NT2/D1 (cell line): ENCODE results near the gene HDAC7.

Source experiments
- DNase-seq: peaks from one replicate; pipeline ENCODE4 v3.0.0-alpha.2; 2011; ENCODE audit warnings: low read depth, low spot score
- H3K27me3 ChIP-seq: 2 replicates; pipeline ENCODE4 v1.6.0; 2011; ENCODE audit warnings: mild to moderate bottlenecking; ENCODE audit not compliant: insufficient read length, insufficient read depth
- H3K36me3 ChIP-seq: 2 replicates; pipeline ENCODE4 v1.6.1; 2011; ENCODE audit warnings: mild to moderate bottlenecking, low read length, mixed read lengths; ENCODE audit not compliant: insufficient read depth, insufficient read length
- H3K4me1 ChIP-seq: 2 replicates; pipeline ENCODE4 v1.5.1; 2011; ENCODE audit not compliant: insufficient read depth, insufficient read length
- H3K4me3 ChIP-seq: 2 replicates; pipeline ENCODE4 v1.5.1; 2011; ENCODE audit warnings: low read depth; ENCODE audit not compliant: insufficient read length
- H3K9ac ChIP-seq: 2 replicates; pipeline ENCODE4 v1.6.0; 2011; ENCODE audit warnings: low read depth; ENCODE audit not compliant: insufficient read length
- H3K9me3 ChIP-seq: 2 replicates; pipeline ENCODE4 v1.5.1; 2011; ENCODE audit warnings: mild to moderate bottlenecking, low read length; ENCODE audit not compliant: insufficient read depth
- SUZ12 ChIP-seq: IDR thresholded peaks from 2 replicates; pipeline ENCODE4 v1.6.1; 2011; ENCODE audit not compliant: insufficient read length, insufficient read depth; ENCODE audit errors: extremely low read depth
- YY1 ChIP-seq: IDR thresholded peaks from 2 replicates; pipeline ENCODE4 v1.6.1; 2011; ENCODE audit not compliant: insufficient read length, insufficient read depth
- ZNF274 ChIP-seq: IDR thresholded peaks from 2 replicates; pipeline ENCODE4 v1.6.1; 2011; ENCODE audit warnings: mild to moderate bottlenecking, low read depth, low read length

Gene HDAC7

DNA sequence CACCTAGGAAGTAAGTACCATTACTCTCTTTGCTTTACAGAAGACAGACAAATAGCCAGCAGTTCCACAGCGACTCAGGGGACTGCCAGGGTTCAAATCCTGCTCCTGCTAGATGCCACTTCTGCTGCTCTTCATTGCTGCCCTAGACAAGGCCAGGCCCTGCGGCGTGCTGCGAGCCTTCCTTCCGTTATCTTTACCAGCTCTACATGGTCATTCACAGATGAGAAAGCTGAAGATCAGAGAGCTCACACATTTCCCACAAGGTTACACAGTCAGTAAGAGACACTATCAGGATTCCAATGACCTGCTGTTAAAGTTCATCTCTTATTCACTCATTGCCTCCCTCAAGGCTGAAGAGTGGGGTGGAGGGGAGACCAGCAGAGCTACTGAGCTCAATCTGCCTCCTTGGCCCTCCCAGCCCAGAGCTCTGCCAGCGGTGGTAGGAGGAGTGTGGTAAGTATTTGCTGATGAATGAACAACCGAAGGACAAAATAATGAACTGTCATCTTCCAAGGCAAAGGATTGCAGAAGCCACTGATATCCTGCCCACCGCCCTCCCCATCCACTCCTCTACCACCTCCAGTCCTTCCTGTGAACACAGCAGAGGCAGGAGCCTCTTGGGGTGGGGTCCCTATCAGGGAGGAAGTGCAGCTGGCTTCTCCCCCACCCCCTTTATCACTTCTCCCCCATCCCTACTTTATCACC, 14.6 kb upstream of the HDAC7 start:
- no peaks in the 10 kb centered on the region for H3K9me3 ChIP-seq
- no peaks in the 10 kb centered on the region for H3K27me3 ChIP-seq
- no peaks in the 10 kb centered on the region for H3K36me3 ChIP-seq
- H3K4me1 ChIP-seq: peaks cover 2% of the 10 kb centered on the region
- no peak overlapping the region for H3K4me3 ChIP-seq
- H3K9ac ChIP-seq: no peak overlapping the region
- TF ChIP-seq SUZ12 (no peak), ZNF274 (no peak), YY1 (no peak)
- DNase-seq: no peak

DNA sequence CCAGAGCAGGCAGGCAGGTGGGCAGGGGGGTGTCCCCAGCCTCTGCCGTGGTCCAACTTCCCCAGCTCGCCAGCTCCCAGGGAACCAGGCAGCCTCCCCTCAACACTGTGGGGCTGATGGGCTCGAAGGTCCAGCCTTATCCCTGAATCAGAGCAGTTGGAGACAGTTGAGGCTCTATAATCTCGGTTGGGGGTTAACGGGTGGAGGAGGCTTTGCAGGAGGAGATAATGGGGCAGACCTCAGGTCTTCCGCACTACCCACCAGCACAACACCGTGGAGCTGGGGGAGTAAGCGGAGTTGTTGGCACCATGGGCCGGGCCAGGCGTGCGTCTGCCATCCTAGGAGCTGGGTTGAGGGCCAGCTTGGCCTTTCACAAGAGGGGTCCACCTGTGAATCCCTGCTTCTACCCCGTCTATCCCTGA, 13.9 kb upstream of the HDAC7 start:
- Histone ChIP-seq H3K4me1 (peaks cover 7% of the 10 kb centered on the region), H3K9me3 (no peaks in the 10 kb centered on the region), H3K4me3 (no peak overlapping the region), H3K27me3 (no peaks in the 10 kb centered on the region), H3K9ac (no peak overlapping the region), H3K36me3 (no peaks in the 10 kb centered on the region)
- DNase-seq: no peak
- TF ChIP-seq ZNF274 (no peak), YY1 (no peak)

DNA sequence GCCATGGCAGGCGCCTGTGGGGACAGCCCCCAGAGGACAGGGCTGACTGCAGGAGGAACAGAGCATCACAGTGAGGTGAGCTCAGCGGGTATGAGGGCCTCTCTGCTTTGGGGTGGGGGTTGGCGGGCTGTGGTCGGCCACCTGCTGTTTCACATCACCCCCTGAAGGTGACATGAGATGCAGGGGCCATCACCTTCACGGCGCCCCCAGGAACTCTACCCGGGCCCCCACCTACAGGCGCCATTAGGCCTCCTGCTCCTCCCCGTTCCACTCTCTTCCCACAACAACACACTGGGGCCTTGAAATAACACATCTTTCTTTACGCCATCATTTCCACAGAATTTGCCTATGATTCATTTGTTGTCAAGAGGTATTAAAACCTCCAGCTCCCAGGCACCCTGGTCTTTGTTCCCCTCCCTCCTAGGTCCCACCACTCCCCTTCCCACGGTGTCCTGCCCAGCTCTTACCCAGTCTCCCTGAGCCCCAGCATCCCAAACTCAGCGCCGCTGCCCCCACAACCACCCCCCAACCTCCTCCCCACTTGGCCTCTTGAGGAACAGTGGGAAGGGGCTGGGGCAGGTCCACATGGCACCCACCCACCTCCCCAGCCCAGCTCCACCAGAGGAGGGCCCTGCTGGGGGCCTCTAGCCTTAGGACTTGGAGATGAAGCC, 12.7 kb upstream of the HDAC7 start:
- Histone ChIP-seq H3K9ac (no peak overlapping the region), H3K36me3 (no peaks in the 10 kb centered on the region), H3K4me3 (no peak overlapping the region), H3K27me3 (no peaks in the 10 kb centered on the region), H3K4me1 (peaks cover 14% of the 10 kb centered on the region), H3K9me3 (no peaks in the 10 kb centered on the region)
- no peak for TF ChIP-seq ZNF274
- TF ChIP-seq YY1: no peak
- TF ChIP-seq SUZ12: no peak
- no peak for DNase-seq

DNA sequence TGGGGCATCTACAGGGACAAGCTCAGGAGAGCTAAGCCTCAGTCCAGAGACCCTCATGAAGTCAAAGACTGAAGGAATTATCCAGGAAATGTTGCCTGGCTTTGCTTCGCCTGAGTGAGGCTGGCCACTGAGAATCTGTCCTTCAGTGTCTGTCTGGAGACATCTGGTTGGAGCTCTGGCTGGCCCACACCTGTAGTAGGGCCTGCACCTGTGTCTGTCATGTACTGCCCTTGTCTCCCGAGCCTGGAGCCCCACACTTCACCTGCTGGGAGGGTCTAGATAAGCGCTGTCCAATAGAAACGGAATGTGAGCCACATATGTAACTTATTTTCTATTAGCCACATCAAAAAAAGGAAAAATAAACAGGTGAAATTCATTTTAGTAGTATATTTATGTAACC, 9.9 kb upstream of the HDAC7 start:
- Histone ChIP-seq H3K4me3 (no peak overlapping the region), H3K4me1 (peaks cover 25% of the 10 kb centered on the region), H3K27me3 (no peaks in the 10 kb centered on the region), H3K9ac (no peak overlapping the region), H3K9me3 (no peaks in the 10 kb centered on the region), H3K36me3 (no peaks in the 10 kb centered on the region)
- DNase-seq: no peak
- TF ChIP-seq SUZ12: no peak
- TF ChIP-seq YY1: no peak
- TF ChIP-seq ZNF274: no peak

DNA sequence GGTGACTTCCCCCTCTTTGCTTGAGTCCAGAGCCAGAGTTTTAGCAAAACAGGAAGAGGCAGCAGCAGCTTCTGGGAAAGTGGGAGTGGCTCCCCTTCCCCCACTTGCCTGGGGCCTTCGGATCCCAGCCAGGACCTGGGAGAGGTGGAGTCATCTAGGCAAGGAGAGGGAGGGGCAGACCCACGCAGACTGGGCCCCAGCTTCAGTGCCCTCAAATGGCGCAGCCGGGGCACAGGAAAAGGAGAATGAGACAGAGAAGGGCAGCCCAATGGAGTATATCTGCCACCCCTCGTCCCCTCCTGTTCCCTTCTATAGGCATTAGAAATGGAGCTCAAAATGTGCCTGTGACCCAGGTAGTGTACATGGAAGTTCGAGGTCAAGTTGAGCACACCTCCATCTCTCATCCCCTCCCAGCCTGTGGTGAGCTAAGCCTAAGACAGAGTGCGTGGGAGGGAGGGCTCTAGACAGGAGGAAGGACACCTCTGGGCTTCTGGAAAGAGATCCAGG, 9.3 kb upstream of the HDAC7 start:
- Histone ChIP-seq H3K27me3 (no peaks in the 10 kb centered on the region), H3K9me3 (no peaks in the 10 kb centered on the region), H3K4me3 (no peak overlapping the region), H3K9ac (peak overlapping the region; percentile 15), H3K4me1 (peaks cover 25% of the 10 kb centered on the region), H3K36me3 (no peaks in the 10 kb centered on the region)
- no peak for DNase-seq
- TF ChIP-seq ZNF274 (no peak), YY1 (no peak)

DNA sequence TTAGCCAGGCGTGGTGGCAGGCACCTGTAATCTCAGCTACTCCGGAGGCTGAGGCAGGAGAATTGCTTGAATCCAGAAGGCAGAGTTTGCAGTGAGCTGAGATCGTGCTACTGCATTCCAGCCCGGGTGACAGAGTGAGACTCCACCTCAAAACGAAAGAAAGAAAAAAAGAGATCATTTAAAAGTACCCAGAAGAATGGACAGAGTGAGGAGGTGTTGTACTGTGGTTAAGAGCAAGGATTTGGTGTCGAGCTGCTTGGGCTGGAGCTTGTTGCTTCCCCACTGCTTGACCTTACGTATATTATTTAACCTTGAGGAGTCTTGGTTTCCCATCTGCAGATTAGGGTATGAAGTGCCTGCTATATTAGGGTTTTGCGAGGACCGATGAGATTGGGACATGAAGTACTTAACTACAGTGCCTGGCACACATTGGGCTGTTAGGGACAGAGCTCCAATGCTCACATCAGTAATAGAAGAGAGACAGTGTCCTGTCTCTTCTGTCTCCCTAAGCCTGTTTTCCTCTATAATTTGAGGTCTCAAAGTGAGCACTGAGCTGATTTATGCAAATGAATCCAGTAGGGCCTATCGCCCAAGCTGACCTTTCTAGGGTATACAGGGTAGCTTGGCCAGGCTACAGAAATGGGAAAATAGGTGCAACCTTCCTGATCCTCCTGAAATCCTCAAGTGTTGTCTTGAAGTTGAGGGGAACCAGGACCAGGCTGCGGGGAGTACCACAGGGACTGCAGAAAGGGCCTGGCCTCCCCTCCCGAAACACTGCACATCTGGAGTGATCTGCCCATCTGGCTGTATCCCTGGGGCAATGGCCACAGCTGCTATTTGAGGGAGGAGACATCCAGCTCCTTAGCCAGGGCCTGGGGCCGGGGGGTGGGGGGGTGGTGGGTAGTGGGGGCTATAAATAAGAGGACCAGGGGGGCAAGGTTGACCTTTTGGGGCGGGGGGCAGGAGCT, 8.6 kb upstream of the HDAC7 start:
- Histone ChIP-seq H3K9me3 (no peaks in the 10 kb centered on the region), H3K9ac (no peak overlapping the region), H3K4me1 (peaks cover 25% of the 10 kb centered on the region), H3K4me3 (no peak overlapping the region), H3K36me3 (no peaks in the 10 kb centered on the region), H3K27me3 (peaks cover 2% of the 10 kb centered on the region)
- no peak for TF ChIP-seq YY1
- TF ChIP-seq ZNF274: no peak
- TF ChIP-seq SUZ12: no peak
- DNase-seq: no peak
